HepG2 (cell line): Measurements from ENCODE around the gene SLC1A2. TPM values are rescaled to one million over a fixed set of nuclear protein-coding genes. Genes with fewer than 3 reads are reported as not detected.

Source experiments
- ATAC-seq: fragments of 200-7000 bp; cut with Tn5 transposase; 3 replicates; pipeline ENCODE4 v1.9.1; 2020; ENCODE audit warnings: mild to moderate bottlenecking, moderate library complexity
- BruUV-seq: library from RNA; stranded (reverse); fragments of 400-500 nt; replicated peaks from 2 replicates; lab custom pipeline; 2021; lab: Mats Ljungman, UMichigan
- CTCF ChIA-PET: fragments of 300-600 bp; formaldehyde crosslinking; extraction: SDS; loops from one replicate; lab custom pipeline; 2021; ENCODE audit warnings: low total read pairs, inconsistent platforms, low intra/inter-chr PET ratio; lab: Yijun Ruan, JAX
- POLR2A ChIA-PET: fragments of 350-600 bp; sonication (Branson Sonifier 250); formaldehyde crosslinking; loops from one replicate; lab custom pipeline; 2020; ENCODE audit warnings: antibody characterized with exemption, inconsistent platforms; lab: Yijun Ruan, JAX
- DNase-seq: peaks from one replicate; pipeline ENCODE4 v3.0.0-alpha.2; 2015; ENCODE audit warnings: low spot score
- FAIRE-seq: peaks from 3 replicates; lab custom pipeline; 2011; peaks lifted over from hg19 to GRCh38; lab: Jason Lieb, UNC
- H2AFZ ChIP-seq: one replicate; pipeline ENCODE4 v1.6.1; 2011; ENCODE audit warnings: low read length, inconsistent platforms
- H3K27ac ChIP-seq: fragments of 300-600 bp; 3 replicates; pipeline ENCODE4 v1.8.0; 2011; ENCODE audit warnings: mixed run types, mild to moderate bottlenecking, mixed read lengths, low read length, inconsistent platforms; ENCODE audit not compliant: insufficient read depth; ENCODE audit errors: extremely low read length
- H3K27me3 ChIP-seq, 2 experiments: fragments of 200-600 bp in 1 of 2; 2 replicates in 1 of 2; 3 replicates in 1 of 2; pipeline versions ENCODE4 v1.6.0 to v1.8.0; 2011; ENCODE audit warnings: low read length in 2 of 2, mild to moderate bottlenecking in 2 of 2, moderate library complexity in 2 of 2, inconsistent platforms in 1 of 2; ENCODE audit not compliant: insufficient read depth in 2 of 2, control insufficient read depth in 1 of 2
- H3K36me3 ChIP-seq, 2 experiments: fragments of 200-600 bp in 1 of 2; replicated peaks in 1 of 2; 2 replicates in 1 of 2; 3 replicates in 1 of 2; pipeline versions ENCODE4 v1.5.1 to v1.8.0; 2011; ENCODE audit warnings: low read length in 2 of 2, inconsistent platforms in 1 of 2; ENCODE audit not compliant: insufficient read depth in 2 of 2, control insufficient read depth in 1 of 2
- H3K4me1 ChIP-seq: 2 replicates; pipeline ENCODE4 v1.5.1; 2012; ENCODE audit warnings: low read length, inconsistent platforms; ENCODE audit not compliant: insufficient read depth
- H3K4me2 ChIP-seq: 2 replicates; pipeline ENCODE4 v1.6.0; 2011; ENCODE audit warnings: low read depth, low read length, inconsistent platforms
- H3K4me3 ChIP-seq, 3 experiments: fragments of 200-600 bp in 1 of 3; sonication (generic), shearing (Covaris generic) in 1 of 3; replicated peaks in 1 of 3; 2 replicates each; pipeline ENCODE4 v1.5.1; 2011 to 2016; ENCODE audit warnings: low read length in 3 of 3, inconsistent platforms in 2 of 3, low read depth in 2 of 3, mild to moderate bottlenecking in 2 of 3, control low read depth in 1 of 3, mixed read lengths in 1 of 3; ENCODE audit not compliant: insufficient read depth in 1 of 3
- H3K79me2 ChIP-seq: one replicate; pipeline ENCODE4 v1.6.1; 2011; ENCODE audit warnings: low read length, inconsistent platforms; ENCODE audit not compliant: insufficient read depth
- H3K9ac ChIP-seq: 2 replicates; pipeline ENCODE4 v1.6.0; 2011; ENCODE audit warnings: mild to moderate bottlenecking, low read depth, low read length, inconsistent platforms; ENCODE audit not compliant: insufficient read depth
- H3K9me3 ChIP-seq: 2 replicates; pipeline ENCODE4 v1.5.1; 2012; ENCODE audit warnings: mild to moderate bottlenecking, low read length
- H4K20me1 ChIP-seq: 2 replicates; pipeline ENCODE4 v1.6.0; 2011; ENCODE audit warnings: inconsistent platforms, mild to moderate bottlenecking, low read length, moderate library complexity; ENCODE audit not compliant: insufficient read depth
- ATF7 ChIP-seq, 2 experiments: fragments of 450-650 bp in 1 of 2; sonication (generic) in 1 of 2; formaldehyde crosslinking in 1 of 2; IDR thresholded peaks; 2 replicates each; pipeline versions ENCODE4 v1.4.0 to v1.6.1; 2016 to 2020; ENCODE audit warnings: antibody characterized with exemption in 1 of 2, mild to moderate bottlenecking in 1 of 2, missing genetic modification reagents in 1 of 2
- CBX2 ChIP-seq, 2 experiments: fragments of 200-600 bp in 1 of 2; sonication (generic); formaldehyde crosslinking in 1 of 2; IDR thresholded peaks; 2 replicates each; pipeline versions ENCODE4 v1.7.0 to v1.8.1; 2018 to 2022; ENCODE audit warnings: low read depth in 2 of 2, low read length in 1 of 2, mild to moderate bottlenecking in 1 of 2, missing genetic modification reagents in 1 of 2
- CEBPG ChIP-seq: IDR thresholded peaks from 2 replicates; pipeline ENCODE4 v1.6.1; 2016
- ELF3 ChIP-seq: IDR thresholded peaks from 2 replicates; pipeline ENCODE4 v1.6.1; 2016; ENCODE audit warnings: missing genetic modification reagents, missing compliant biosample characterization
- GFI1 ChIP-seq: sonication (generic); formaldehyde crosslinking; IDR thresholded peaks from 2 replicates; pipeline ENCODE4 v1.5.0; 2020; ENCODE audit warnings: missing genetic modification reagents, mild to moderate bottlenecking, borderline replicate concordance
- NFIB ChIP-seq: sonication (generic); formaldehyde crosslinking; IDR thresholded peaks from 2 replicates; pipeline ENCODE4 v1.9.0; 2021; ENCODE audit warnings: missing genetic modification reagents, mild to moderate bottlenecking, borderline replicate concordance
- SIN3B ChIP-seq: fragments of 150-350 bp; IDR thresholded peaks from 2 replicates; pipeline ENCODE4 v1.6.1; 2014; ENCODE audit warnings: low read length
- SP1 ChIP-seq, 2 experiments: fragments of 450-650 bp in 1 of 2; sonication (generic) in 1 of 2; formaldehyde crosslinking in 1 of 2; IDR thresholded peaks; 2 replicates each; pipeline versions ENCODE4 v1.4.0 to v1.6.1; 2016 to 2020; ENCODE audit warnings: missing genetic modification reagents in 1 of 2
- TFDP2 ChIP-seq: sonication (generic); formaldehyde crosslinking; IDR thresholded peaks from 2 replicates; pipeline ENCODE4 v1.4.0; 2020; ENCODE audit warnings: missing genetic modification reagents
- THRA ChIP-seq: sonication (generic); formaldehyde crosslinking; IDR thresholded peaks from 2 replicates; pipeline ENCODE4 v1.4.0; 2020; ENCODE audit warnings: missing genetic modification reagents, borderline replicate concordance
- ZFP1 ChIP-seq: IDR thresholded peaks from 2 replicates; pipeline ENCODE4 v1.6.1; 2016
- ZNF550 ChIP-seq: sonication (generic); formaldehyde crosslinking; IDR thresholded peaks from 2 replicates; pipeline ENCODE4 v1.4.0; 2020; ENCODE audit warnings: mild to moderate bottlenecking, missing genetic modification reagents, borderline replicate concordance
- ZNF562 ChIP-seq: sonication (generic); formaldehyde crosslinking; IDR thresholded peaks from 2 replicates; pipeline ENCODE4 v1.8.0; 2022; ENCODE audit warnings: missing genetic modification reagents, borderline replicate concordance
- ZNF660 ChIP-seq: sonication (generic); formaldehyde crosslinking; IDR thresholded peaks from 2 replicates; pipeline ENCODE4 v1.5.1; 2020; ENCODE audit warnings: mild to moderate bottlenecking, low read depth, missing genetic modification reagents, borderline replicate concordance
- ZNF678 ChIP-seq: sonication (generic); formaldehyde crosslinking; IDR thresholded peaks from 2 replicates; pipeline ENCODE4 v1.4.0; 2020; ENCODE audit warnings: mild to moderate bottlenecking, missing genetic modification reagents
- ZNF790 ChIP-seq: sonication (generic); formaldehyde crosslinking; IDR thresholded peaks from 2 replicates; pipeline ENCODE4 v1.8.0; 2022; ENCODE audit warnings: missing genetic modification reagents, mild to moderate bottlenecking, borderline replicate concordance
- ZSCAN20 ChIP-seq: sonication (generic); formaldehyde crosslinking; IDR thresholded peaks from 2 replicates; pipeline ENCODE4 v1.4.0; 2020; ENCODE audit warnings: missing genetic modification reagents, mild to moderate bottlenecking, borderline replicate concordance
- WGBS: methylation state at CpG from one replicate; pipeline ENCODE4 v1.1.6; 2017; ENCODE audit warnings: low lambda C conversion rate; 5-methylcytosine and 5-hydroxymethylcytosine counted together
- in situ Hi-C: cut with HindIII; loops from 2 replicates; pipeline ENCODE4 v1.10.0; 2017; ENCODE audit warnings: low pct_unique_long_range_greater_than_20kb; ENCODE audit not compliant: extremely low pct_ligation_motif_present
- intact Hi-C: fragments of 100-400 bp; cut with micrococcal nuclease; formaldehyde crosslinking; loops from one replicate; pipeline ENCODE4 v1.10.0; 2022; ENCODE audit not compliant: unreplicated experiment
- polyA plus RNA-seq, 8 experiments: library from polyadenylated mRNA; depleted of rRNA in 3 of 8; stranded (reverse) in 7 of 8; unstranded in 1 of 8; fragments of >200 nt; fragmentation: Illumina TruSeq in 4 of 8; extraction: Trizol in 4 of 8; gene quantifications; 2 replicates each; pipeline versions ENCODE4 v1.2.1 to v1.2.3, GENCODE V29; 2011 to 2016; ENCODE audit warnings: low read depth in 4 of 8, missing spikeins in 1 of 8, mixed read lengths in 1 of 8; ENCODE audit not compliant: insufficient read depth in 1 of 8
- total RNA-seq, 5 experiments: library from RNA; depleted of rRNA; stranded (reverse); fragments of >200 nt; fragmentation: Illumina TruSeq; extraction: Trizol; gene quantifications; 2 replicates each; pipeline ENCODE4 v1.2.3, GENCODE V29; 2016; ENCODE audit warnings: low read depth in 1 of 5
- TF ChIP-seq, protein P1 (sequence below): sonication (generic); formaldehyde crosslinking; IDR thresholded peaks from 2 replicates; pipeline ENCODE4 v1.4.0; 2020; ENCODE audit warnings: mild to moderate bottlenecking, missing genetic modification reagents
- TF ChIP-seq, protein P2 (sequence below): IDR thresholded peaks from 2 replicates; pipeline ENCODE4 v1.6.1; 2016; ENCODE audit warnings: control low read depth

The SLC1A2 gene
- total and polyA plus RNA-seq, 2 of the 13 experiments (the other 11 are each of a cell fraction or from before 2014, with no cell fraction given), result 23.2 to 43.2 TPM

GRCh38 chr11:35459489-35459888, 40.1 kb upstream of the SLC1A2 start:
- no peak for DNase-seq
- POLR2A ChIA-PET, result no interaction called here
- Histone ChIP-seq H3K36me3 (no peaks in the 10 kb centered on the region), H3K4me2 (no peak overlapping the region), H3K27me3 (peaks cover 0 to 7% of the 10 kb centered on the region in 2 experiments; a peak in 1 of 5 replicates), H3K4me3 (no peak overlapping the region), H3K79me2 (no peaks in the 10 kb centered on the region), H3K4me1 (no peaks in the 10 kb centered on the region), H3K27ac (no peak overlapping the region), H3K9ac (no peak overlapping the region), H4K20me1 (no peaks in the 10 kb centered on the region), H3K9me3 (no peaks in the 10 kb centered on the region), H2AFZ (no peak overlapping the region)
- intact Hi-C loops (no loop called here), in situ Hi-C loops (no loop called here)
- TF ChIP-seq ZNF660 (CRISPR knock-in tag) (no peak), GFI1 (CRISPR knock-in tag) (no peak), ELF3 (CRISPR knock-in tag) (no peak), CEBPG (CRISPR knock-in tag) (no peak), SIN3B (no peak), ZNF562 (CRISPR knock-in tag) (no peak), ZSCAN20 (CRISPR knock-in tag) (no peak), ZNF790 (no peak), ATF7 (IDR thresholded peaks at IDR 0.05) (no peak), ATF7 (CRISPR knock-in tag; IDR thresholded peaks at IDR 0.05) (no peak), NFIB (no peak), CBX2 (IDR thresholded peaks at IDR 0.05; ENCODE audit: low read depth, low read length) (no peak), CBX2 (CRISPR knock-in tag; IDR thresholded peaks at IDR 0.05; ENCODE audit: low read depth) (no peak), THRA (CRISPR knock-in tag) (no peak), ZNF550 (CRISPR knock-in tag) (no peak), ZFP1 (CRISPR knock-in tag) (no peak), ZNF678 (CRISPR knock-in tag) (no peak), SP1 (IDR thresholded peaks at IDR 0.05) (no peak), SP1 (CRISPR knock-in tag; IDR thresholded peaks at IDR 0.05) (no peak), TFDP2 (no peak)
- TF ChIP-seq, protein P1, sequence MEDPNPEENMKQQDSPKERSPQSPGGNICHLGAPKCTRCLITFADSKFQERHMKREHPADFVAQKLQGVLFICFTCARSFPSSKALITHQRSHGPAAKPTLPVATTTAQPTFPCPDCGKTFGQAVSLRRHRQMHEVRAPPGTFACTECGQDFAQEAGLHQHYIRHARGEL, result no peak
- TF ChIP-seq, protein P2, sequence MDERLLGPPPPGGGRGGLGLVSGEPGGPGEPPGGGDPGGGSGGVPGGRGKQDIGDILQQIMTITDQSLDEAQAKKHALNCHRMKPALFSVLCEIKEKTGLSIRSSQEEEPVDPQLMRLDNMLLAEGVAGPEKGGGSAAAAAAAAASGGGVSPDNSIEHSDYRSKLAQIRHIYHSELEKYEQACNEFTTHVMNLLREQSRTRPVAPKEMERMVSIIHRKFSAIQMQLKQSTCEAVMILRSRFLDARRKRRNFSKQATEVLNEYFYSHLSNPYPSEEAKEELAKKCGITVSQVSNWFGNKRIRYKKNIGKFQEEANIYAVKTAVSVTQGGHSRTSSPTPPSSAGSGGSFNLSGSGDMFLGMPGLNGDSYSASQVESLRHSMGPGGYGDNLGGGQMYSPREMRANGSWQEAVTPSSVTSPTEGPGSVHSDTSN (CRISPR knock-in tag), result no peak
- ATAC-seq, result no peak
- no TSS peak for BruUV-seq
- CTCF ChIA-PET, result no interaction called here
- WGBS, result 0% methylated on average over 1 of the region's 1 CpG
- FAIRE-seq, result no peak
